ENCODE measurements around the gene NCOA7.

DNA sequence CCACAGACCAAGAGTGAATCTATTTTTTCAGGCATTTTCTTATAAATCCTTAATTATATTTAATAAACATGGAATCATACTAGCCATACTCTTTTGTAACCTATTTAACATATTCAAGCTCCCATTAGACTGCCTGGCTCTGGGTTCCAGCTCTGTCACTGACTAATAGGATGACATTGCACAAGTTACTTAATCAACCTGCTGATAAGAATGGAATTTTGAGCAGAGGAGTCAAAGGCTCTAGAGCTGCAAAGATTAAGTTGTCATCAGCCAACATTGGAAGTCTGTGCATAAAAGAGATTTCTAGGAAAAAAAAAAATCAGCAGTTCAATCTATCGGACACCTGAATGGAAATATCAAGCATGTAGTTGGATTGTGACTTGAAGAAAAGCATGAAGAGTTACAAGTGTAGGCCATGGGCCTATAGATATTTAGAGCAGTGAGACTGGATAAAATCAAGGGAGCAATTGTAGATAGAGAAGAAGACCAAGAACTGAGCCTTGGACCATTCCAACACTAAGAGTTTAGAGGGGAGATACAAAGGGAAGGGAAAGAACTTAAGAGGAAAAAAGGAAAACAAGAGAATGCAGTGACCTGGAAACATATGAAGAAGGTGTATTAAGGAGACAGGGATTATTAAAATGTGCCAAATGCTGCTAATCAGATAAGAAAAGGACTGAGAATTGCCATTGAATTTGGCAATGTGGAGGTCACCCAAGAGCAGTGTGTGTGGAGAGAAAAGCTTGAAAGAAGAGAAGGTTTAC lies 154.8 kb downstream of the NCOA7 start:
- TF ChIP-seq, protein P1, sequence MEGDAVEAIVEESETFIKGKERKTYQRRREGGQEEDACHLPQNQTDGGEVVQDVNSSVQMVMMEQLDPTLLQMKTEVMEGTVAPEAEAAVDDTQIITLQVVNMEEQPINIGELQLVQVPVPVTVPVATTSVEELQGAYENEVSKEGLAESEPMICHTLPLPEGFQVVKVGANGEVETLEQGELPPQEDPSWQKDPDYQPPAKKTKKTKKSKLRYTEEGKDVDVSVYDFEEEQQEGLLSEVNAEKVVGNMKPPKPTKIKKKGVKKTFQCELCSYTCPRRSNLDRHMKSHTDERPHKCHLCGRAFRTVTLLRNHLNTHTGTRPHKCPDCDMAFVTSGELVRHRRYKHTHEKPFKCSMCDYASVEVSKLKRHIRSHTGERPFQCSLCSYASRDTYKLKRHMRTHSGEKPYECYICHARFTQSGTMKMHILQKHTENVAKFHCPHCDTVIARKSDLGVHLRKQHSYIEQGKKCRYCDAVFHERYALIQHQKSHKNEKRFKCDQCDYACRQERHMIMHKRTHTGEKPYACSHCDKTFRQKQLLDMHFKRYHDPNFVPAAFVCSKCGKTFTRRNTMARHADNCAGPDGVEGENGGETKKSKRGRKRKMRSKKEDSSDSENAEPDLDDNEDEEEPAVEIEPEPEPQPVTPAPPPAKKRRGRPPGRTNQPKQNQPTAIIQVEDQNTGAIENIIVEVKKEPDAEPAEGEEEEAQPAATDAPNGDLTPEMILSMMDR (IDR thresholded peaks at IDR 0.05) = no peak
- no peak for TF ChIP-seq POLR2A (IDR thresholded peaks at IDR 0.05)

All from thyroid gland (tissue), 4 donors.